Gastroesophageal sphincter (tissue), 3 donors: ENCODE data around the gene NPPA.

Source experiments
- POLR2A ChIP-seq, 2 donors: fragments of 450-650 bp; IDR thresholded peaks; one replicate each; pipeline ENCODE4 v1.6.1; 2017; ENCODE audit warnings: antibody characterized with exemption in 2 of 2, mild to moderate bottlenecking in 2 of 2, moderate library complexity in 1 of 2
- POLR2AphosphoS5 ChIP-seq: sonication (generic); formaldehyde crosslinking; IDR thresholded peaks from one replicate; pipeline ENCODE4 v1.6.1; 2017; ENCODE audit warnings: antibody characterized with exemption
- TF ChIP-seq, protein P1 (sequence below), 4 experiments: fragments of 200-600 bp in 2 of 4; fragments of 450-650 bp in 2 of 4; sonication (generic) in 1 of 4; IDR thresholded peaks; one replicate each; pipeline ENCODE4 v1.5.1; 2017 to 2019; ENCODE audit warnings: antibody characterized with exemption in 4 of 4, mild to moderate bottlenecking in 2 of 4, moderate library complexity in 2 of 4

DNA sequence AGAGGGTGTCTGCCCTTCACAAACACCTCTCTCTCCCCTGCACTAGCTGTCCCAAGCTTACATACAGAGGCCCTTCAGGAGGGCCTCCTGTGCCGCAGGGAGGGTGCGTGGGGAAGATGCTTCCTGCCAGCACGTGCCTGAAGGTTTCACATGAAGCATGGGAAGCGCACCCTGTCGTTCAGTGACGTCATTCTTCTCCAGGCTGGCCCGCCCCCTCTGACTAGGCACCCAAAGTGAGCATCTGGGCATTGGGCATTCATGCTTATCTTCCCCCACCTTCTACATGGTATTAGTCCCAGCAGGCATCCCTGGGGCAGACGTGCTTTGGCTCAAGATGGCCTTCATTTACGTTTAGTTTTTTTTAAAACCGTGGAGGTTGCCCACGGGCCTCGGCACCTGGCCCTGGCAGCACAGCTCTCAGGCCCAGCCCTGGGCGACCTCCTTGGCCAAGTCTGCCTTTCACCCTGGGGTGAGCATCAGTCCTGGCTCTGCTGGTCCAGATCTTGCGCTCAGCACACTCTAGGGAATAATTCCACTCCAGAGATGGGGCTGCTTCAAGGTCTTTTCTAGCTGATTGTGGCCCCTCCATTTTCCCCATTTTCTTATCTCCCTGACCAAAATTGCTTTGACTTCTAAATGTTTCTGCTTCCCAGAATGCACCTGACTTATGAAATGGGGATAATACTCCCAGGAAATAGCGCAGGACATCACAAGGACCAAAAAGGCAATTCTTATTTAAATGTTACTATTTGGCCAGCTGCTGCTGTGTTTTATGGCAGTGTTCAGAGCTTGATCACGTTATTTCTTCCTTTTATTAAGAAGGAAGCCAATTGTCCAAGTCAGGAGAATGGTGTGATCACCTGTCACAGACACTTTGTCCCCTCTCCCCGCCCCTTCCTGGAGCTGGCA is 6.1 kb downstream of the NPPA start:
- TF ChIP-seq, protein P1, sequence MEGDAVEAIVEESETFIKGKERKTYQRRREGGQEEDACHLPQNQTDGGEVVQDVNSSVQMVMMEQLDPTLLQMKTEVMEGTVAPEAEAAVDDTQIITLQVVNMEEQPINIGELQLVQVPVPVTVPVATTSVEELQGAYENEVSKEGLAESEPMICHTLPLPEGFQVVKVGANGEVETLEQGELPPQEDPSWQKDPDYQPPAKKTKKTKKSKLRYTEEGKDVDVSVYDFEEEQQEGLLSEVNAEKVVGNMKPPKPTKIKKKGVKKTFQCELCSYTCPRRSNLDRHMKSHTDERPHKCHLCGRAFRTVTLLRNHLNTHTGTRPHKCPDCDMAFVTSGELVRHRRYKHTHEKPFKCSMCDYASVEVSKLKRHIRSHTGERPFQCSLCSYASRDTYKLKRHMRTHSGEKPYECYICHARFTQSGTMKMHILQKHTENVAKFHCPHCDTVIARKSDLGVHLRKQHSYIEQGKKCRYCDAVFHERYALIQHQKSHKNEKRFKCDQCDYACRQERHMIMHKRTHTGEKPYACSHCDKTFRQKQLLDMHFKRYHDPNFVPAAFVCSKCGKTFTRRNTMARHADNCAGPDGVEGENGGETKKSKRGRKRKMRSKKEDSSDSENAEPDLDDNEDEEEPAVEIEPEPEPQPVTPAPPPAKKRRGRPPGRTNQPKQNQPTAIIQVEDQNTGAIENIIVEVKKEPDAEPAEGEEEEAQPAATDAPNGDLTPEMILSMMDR (IDR thresholded peaks at IDR 0.05) = no peak
- TF ChIP-seq POLR2A (IDR thresholded peaks at IDR 0.05) = no peak
- no peak for TF ChIP-seq POLR2AphosphoS5
